HCT116 (cell line): Measurements from ENCODE around the gene CAV2. TPM values are rescaled to one million over a fixed set of nuclear protein-coding genes. Genes with fewer than 3 reads are reported as not detected.

ENCODE experiments used
- ATAC-seq: fragments of 200-7000 bp; cut with Tn5 transposase; 2 replicates; pipeline ENCODE4 v1.9.1; 2020; ENCODE audit warnings: mild to moderate bottlenecking, moderate library complexity
- BruUV-seq: library from RNA; stranded (reverse); fragments of 400-500 nt; replicated peaks from 2 replicates; lab custom pipeline; 2021; lab: Mats Ljungman, UMichigan
- CTCF ChIA-PET: fragments of 300-600 bp; sonication (Branson Sonifier 250); formaldehyde crosslinking; loops from one replicate; lab custom pipeline; 2021; ENCODE audit warnings: antibody characterized with exemption; lab: Charles Lee
- POLR2A ChIA-PET: fragments of 300-600, 350-600 bp; sonication (Branson Sonifier 250); formaldehyde crosslinking; loops from one replicate; lab custom pipeline; 2021; ENCODE audit warnings: antibody characterized with exemption; lab: Charles Lee
- RAD21 ChIA-PET, 2 experiments: fragments of 300-600 bp; sonication (Branson Sonifier 250); formaldehyde crosslinking; loops; one replicate each; lab custom pipeline; 2023; ENCODE audit warnings: low total read pairs in 2 of 2; ENCODE audit not compliant: uncharacterized antibody in 2 of 2, unreplicated experiment in 2 of 2, low non-redundant PET in 1 of 2; lab: Charles Lee
- DNase-seq: peaks from one replicate; pipeline ENCODE4 v3.0.0-alpha.2; 2010; ENCODE audit warnings: low read depth, low spot score
- H2AFZ ChIP-seq: fragments of 200-600 bp; shearing (Covaris generic), sonication (generic); 2 replicates; pipeline ENCODE4 v1.6.1; 2017; ENCODE audit warnings: low read depth, mixed run types, mixed read lengths, antibody characterized with exemption, low read length; ENCODE audit not compliant: poor library complexity, severe bottlenecking
- H3K27ac ChIP-seq: 2 replicates; pipeline ENCODE4 v1.5.1; 2012; ENCODE audit warnings: low read depth, low read length
- H3K27me3 ChIP-seq: fragments of 200-600 bp; sonication (generic); 2 replicates; pipeline ENCODE4 v1.6.1; 2016; ENCODE audit warnings: mixed run types, low read length, mixed read lengths; ENCODE audit not compliant: insufficient read depth
- H3K36me3 ChIP-seq, 2 experiments: fragments of 200-500 bp in 1 of 2; fragments of 200-600 bp in 1 of 2; sonication (Bioruptor generic) in 1 of 2; sonication (generic) in 1 of 2; 2 replicates each; pipeline versions ENCODE4 v1.5.1 to v1.6.1; 2014 to 2016; ENCODE audit warnings: low read length in 2 of 2, inconsistent platforms in 1 of 2, mixed read lengths in 1 of 2, mixed run types in 1 of 2; ENCODE audit not compliant: insufficient read depth in 2 of 2, control insufficient read depth in 1 of 2
- H3K4me1 ChIP-seq, 2 experiments: fragments of 200-600 bp in 1 of 2; sonication (generic) in 1 of 2; 2 replicates each; pipeline versions ENCODE4 v1.5.1 to v1.6.1; 2012 to 2017; ENCODE audit warnings: low read length in 2 of 2, inconsistent platforms in 1 of 2, mild to moderate bottlenecking in 1 of 2, mixed read lengths in 1 of 2, mixed run types in 1 of 2, moderate library complexity in 1 of 2; ENCODE audit not compliant: insufficient read depth in 2 of 2, control insufficient read depth in 1 of 2
- H3K4me2 ChIP-seq: fragments of 200-600 bp; sonication (generic); 2 replicates; pipeline ENCODE4 v1.6.1; 2017; ENCODE audit warnings: mixed run types, low read length, mixed read lengths
- H3K4me3 ChIP-seq, 2 experiments: fragments of 200-600 bp in 1 of 2; sonication (generic) in 1 of 2; replicated peaks in 1 of 2; 2 replicates each; pipeline ENCODE4 v1.5.1; 2011 to 2016; ENCODE audit warnings: low read length in 2 of 2, control low read depth in 1 of 2, low read depth in 1 of 2, mild to moderate bottlenecking in 1 of 2, mixed read lengths in 1 of 2, mixed run types in 1 of 2
- H3K79me2 ChIP-seq: fragments of 200-600 bp; sonication (generic); 2 replicates; pipeline ENCODE4 v1.6.1; 2017; ENCODE audit warnings: mild to moderate bottlenecking, mixed run types, low read length, moderate library complexity, mixed read lengths; ENCODE audit not compliant: insufficient read depth
- H3K9ac ChIP-seq: fragments of 200-600 bp; sonication (generic); 2 replicates; pipeline ENCODE4 v1.6.1; 2016; ENCODE audit warnings: low read length, mixed read lengths
- H3K9me2 ChIP-seq: fragments of 200-600 bp; sonication (generic), shearing (Covaris generic); 2 replicates; pipeline ENCODE4 v1.6.1; 2017; ENCODE audit warnings: mixed run types, mild to moderate bottlenecking, moderate library complexity; ENCODE audit not compliant: insufficient read depth
- H3K9me3 ChIP-seq, 2 experiments: fragments of 200-500 bp in 1 of 2; fragments of 200-600 bp in 1 of 2; sonication (Bioruptor generic) in 1 of 2; sonication (generic) in 1 of 2; 2 replicates each; pipeline ENCODE4 v1.6.1; 2014 to 2017; ENCODE audit warnings: low read length in 2 of 2, mixed read lengths in 2 of 2, inconsistent platforms in 1 of 2, low read depth in 1 of 2, mild to moderate bottlenecking in 1 of 2, mixed run types in 1 of 2, moderate library complexity in 1 of 2; ENCODE audit not compliant: control insufficient read depth in 1 of 2, insufficient read depth in 1 of 2
- H4K20me1 ChIP-seq: fragments of 200-600 bp; sonication (generic), shearing (Covaris generic); 2 replicates; pipeline ENCODE4 v1.6.1; 2017; ENCODE audit warnings: mixed run types, mild to moderate bottlenecking, moderate library complexity; ENCODE audit not compliant: insufficient read depth
- ATF3 ChIP-seq: IDR thresholded peaks from 2 replicates; pipeline ENCODE4 v1.6.1; 2012
- CBX3 ChIP-seq: IDR thresholded peaks from 2 replicates; pipeline ENCODE4 v1.6.1; 2012; ENCODE audit warnings: low read depth
- EGR1 ChIP-seq: IDR thresholded peaks from 2 replicates; pipeline ENCODE4 v1.6.1; 2012; ENCODE audit warnings: low read depth
- EZH2 ChIP-seq: fragments of 200-600 bp; sonication (generic); IDR thresholded peaks from 2 replicates; pipeline ENCODE4 v1.6.1; 2017; ENCODE audit warnings: antibody characterized with exemption, mixed run types
- EZH2phosphoT487 ChIP-seq: fragments of 200-600 bp; IDR thresholded peaks from 2 replicates; pipeline ENCODE4 v1.6.1; 2018; ENCODE audit warnings: antibody characterized with exemption, borderline replicate concordance
- FOSL1 ChIP-seq: IDR thresholded peaks from 2 replicates; pipeline ENCODE4 v1.6.1; 2012; ENCODE audit warnings: low read depth
- JUND ChIP-seq: IDR thresholded peaks from 2 replicates; pipeline ENCODE4 v1.6.1; 2012
- MAX ChIP-seq: IDR thresholded peaks from 2 replicates; pipeline ENCODE4 v1.6.1; 2012
- POLR2AphosphoS5 ChIP-seq: IDR thresholded peaks from 2 replicates; pipeline ENCODE4 v1.6.1; 2011; ENCODE audit warnings: mild to moderate bottlenecking, low read depth, low read length, moderate library complexity
- RAD21 ChIP-seq: IDR thresholded peaks from 2 replicates; pipeline ENCODE4 v1.6.1; 2012; ENCODE audit warnings: low read depth, mild to moderate bottlenecking
- REST ChIP-seq: IDR thresholded peaks from 2 replicates; pipeline ENCODE4 v1.6.1; 2012; ENCODE audit warnings: low read depth
- SP1 ChIP-seq: IDR thresholded peaks from 2 replicates; pipeline ENCODE4 v1.6.1; 2012; ENCODE audit warnings: low read depth
- SRF ChIP-seq: IDR thresholded peaks from 2 replicates; pipeline ENCODE4 v1.6.1; 2012; ENCODE audit warnings: low read depth
- YY1 ChIP-seq: IDR thresholded peaks from 2 replicates; pipeline ENCODE4 v1.6.1; 2011; ENCODE audit warnings: low read length, low read depth, moderate library complexity, mild to moderate bottlenecking; ENCODE audit not compliant: insufficient replicate concordance; ENCODE audit errors: extremely low read depth
- ZBTB33 ChIP-seq: IDR thresholded peaks from 2 replicates; pipeline ENCODE4 v1.6.1; 2011; ENCODE audit warnings: mild to moderate bottlenecking, low read length, moderate library complexity; ENCODE audit not compliant: insufficient replicate concordance; ENCODE audit errors: extremely low read depth
- ZNF274 ChIP-seq: fragments of 200-500 bp; sonication (Bioruptor generic); IDR thresholded peaks from 2 replicates; pipeline ENCODE4 v1.6.1; 2014; ENCODE audit warnings: mild to moderate bottlenecking, low read depth, low read length, inconsistent platforms
- intact Hi-C: fragments of 100-400 bp; cut with micrococcal nuclease; formaldehyde crosslinking; loops from 2 replicates; pipeline ENCODE4 v1.10.0; 2022
- total RNA-seq: library from RNA; stranded (reverse); gene quantifications from one replicate; pipeline ENCODE4 v1.2.1, GENCODE V29; 2021; ENCODE audit not compliant: unreplicated experiment

Gene CAV2
- total RNA-seq, 1 experiment from 2014 or later, result 157 TPM

GRCh38 chr7:116521046-116521664 is 21.6 kb downstream of the CAV2 start:
- POLR2A ChIA-PET, result interaction anchor here (1.0 to 1.6 kb wide), 3 partner anchors 9 to 262 kb away, joined by 3 to 9 read pairs (median 5); no protein-coding TSS in a partner anchor
- Histone ChIP-seq H3K27ac (peak overlapping the region; percentile 100; the same call in 1 of the 2 replicates), H3K27me3 (no peaks in the 10 kb centered on the region), H2AFZ (peak overlapping the region; percentile 60), H3K4me2 (peak overlapping the region; percentile 99), H3K79me2 (peaks cover 14% of the 10 kb centered on the region), H3K9me3 (no peaks in the 10 kb centered on the region), H4K20me1 (no peaks in the 10 kb centered on the region), H3K4me1 (peaks cover 32 to 84% of the 10 kb centered on the region in 2 experiments), H3K4me3 (no peak overlapping the region), H3K36me3 (no peaks in the 10 kb centered on the region), H3K9ac (peak overlapping the region; percentile 98; the same call in 1 of the 2 replicates), H3K9me2 (no peaks in the 10 kb centered on the region)
- RAD21 ChIA-PET, result no interaction called here
- no TSS peak for BruUV-seq
- intact Hi-C loops, result no loop called here
- CTCF ChIA-PET, result no interaction called here
- ATAC-seq (no peak), DNase-seq (no peak)
- TF ChIP-seq JUND (no peak), EZH2phosphoT487 (no peak), SRF (no peak), CBX3 (no peak), FOSL1 (no peak), POLR2AphosphoS5 (no peak), YY1 (no peak), SP1 (no peak), REST (no peak), MAX (no peak), RAD21 (no peak), ZBTB33 (no peak), EZH2 (no peak), ATF3 (no peak), EGR1 (no peak), ZNF274 (no peak)
